NT2/D1 (cell line): ENCODE results near the gene FBXO24.

ENCODE experiments used
- SUZ12 ChIP-seq: IDR thresholded peaks from 2 replicates; pipeline ENCODE4 v1.6.1; 2011; ENCODE audit not compliant: insufficient read length, insufficient read depth; ENCODE audit errors: extremely low read depth
- ZNF274 ChIP-seq: IDR thresholded peaks from 2 replicates; pipeline ENCODE4 v1.6.1; 2011; ENCODE audit warnings: mild to moderate bottlenecking, low read depth, low read length

DNA sequence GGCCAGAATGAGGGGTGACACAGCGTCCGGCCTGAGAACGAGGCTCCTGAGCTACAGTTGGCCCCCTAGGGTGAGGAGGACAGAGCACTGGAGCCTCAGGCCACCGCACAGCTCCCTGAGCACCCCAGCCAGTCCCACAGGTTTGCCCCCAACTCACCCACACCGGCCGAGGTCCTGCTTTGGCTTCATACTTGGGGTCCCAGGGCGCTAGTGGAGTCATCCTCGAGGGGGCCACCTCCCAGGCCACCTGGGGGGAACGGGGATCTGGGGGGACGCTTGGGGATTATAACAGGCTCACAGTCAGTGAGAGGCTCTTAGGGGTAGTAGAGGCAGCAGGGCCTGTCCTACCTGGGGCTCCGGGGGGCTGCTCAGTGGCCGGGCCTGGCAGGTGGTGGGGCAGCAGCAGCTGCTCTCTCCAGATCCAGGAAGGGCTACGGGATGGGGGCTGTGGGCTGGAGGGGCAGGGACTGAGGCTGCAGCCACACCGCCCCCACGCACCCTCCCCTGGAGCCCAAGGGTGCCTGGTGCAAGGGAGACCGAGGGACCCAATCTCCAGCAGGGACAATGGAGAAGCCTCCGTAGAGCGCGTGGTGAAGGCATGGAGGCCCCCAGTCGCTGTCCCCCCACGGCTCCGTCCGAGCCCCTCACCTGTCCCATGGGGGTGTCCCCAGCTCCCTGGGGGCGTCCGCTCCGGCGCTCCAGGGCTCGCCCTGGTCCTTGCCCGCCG, 13.0 kb upstream of the FBXO24 start:
- TF ChIP-seq ZNF274 (no peak), SUZ12 (no peak)
